ENCODE results near the gene PTPRN2. TPM values are rescaled to one million over a fixed set of nuclear protein-coding genes. Genes with fewer than 3 reads are reported as not detected.

The PTPRN2 gene
- total RNA-seq, 1 donor = 0.09 TPM

- no peak for DNase-seq (ENCODE audit: low read depth)
- TF ChIP-seq CTCF (IDR thresholded peaks at IDR 0.05; ENCODE audit: insufficient read depth, low read length) = no peak
- H3K4me3 ChIP-seq (ENCODE audit: low read depth, low read length) = no peak overlapping the region
Measured at GRCh38 chr7:158174947-158175346, 412.7 kb downstream of the PTPRN2 start.

GRCh38 chr7:158167373-158167772 lies 420.2 kb downstream of the PTPRN2 start:
- no peak overlapping the region for H3K4me3 ChIP-seq (ENCODE audit: low read depth, low read length)
- no peak for TF ChIP-seq CTCF (IDR thresholded peaks at IDR 0.05; ENCODE audit: insufficient read depth, low read length)
- no peak for DNase-seq (ENCODE audit: low read depth)

GRCh38 chr7:158166386-158167340 lies 421.0 kb downstream of the PTPRN2 start:
- no peak for TF ChIP-seq CTCF (IDR thresholded peaks at IDR 0.05; ENCODE audit: insufficient read depth, low read length)
- DNase-seq (ENCODE audit: low read depth) = no peak
- H3K4me3 ChIP-seq (ENCODE audit: low read depth, low read length) = no peak overlapping the region

- no peak for DNase-seq (ENCODE audit: low read depth)
- H3K4me3 ChIP-seq (ENCODE audit: low read depth, low read length) = no peak overlapping the region
- TF ChIP-seq CTCF (IDR thresholded peaks at IDR 0.05; ENCODE audit: insufficient read depth, low read length) = no peak
Measured at GRCh38 chr7:158165711-158166110, 421.9 kb downstream of the PTPRN2 start.

GRCh38 chr7:158164101-158165095 lies 423.2 kb downstream of the PTPRN2 start:
- DNase-seq (ENCODE audit: low read depth) = no peak
- no peak overlapping the region for H3K4me3 ChIP-seq (ENCODE audit: low read depth, low read length)
- TF ChIP-seq CTCF (IDR thresholded peaks at IDR 0.05; ENCODE audit: insufficient read depth, low read length) = no peak

GRCh38 chr7:158161194-158161593 lies 426.4 kb downstream of the PTPRN2 start:
- no peak for DNase-seq (ENCODE audit: low read depth)
- no peak for TF ChIP-seq CTCF (IDR thresholded peaks at IDR 0.05; ENCODE audit: insufficient read depth, low read length)
- H3K4me3 ChIP-seq (ENCODE audit: low read depth, low read length) = no peak overlapping the region

Measured in fibroblast of the aortic adventitia (primary cell).